ENCODE data around the gene TOX3.

Gene TOX3

GRCh38 chr16:52498328-52499059, 48.4 kb downstream of the TOX3 start:
- no peaks in the 10 kb centered on the region for H3K27me3 Mint-ChIP-seq
- no peaks in the 10 kb centered on the region for H3K9me3 Mint-ChIP-seq
- no peak for DNase-seq
- no peak overlapping the region for H3K27ac Mint-ChIP-seq
- no peaks in the 10 kb centered on the region for H3K4me1 Mint-ChIP-seq (ENCODE audit: low read depth)
- H3K36me3 Mint-ChIP-seq (ENCODE audit: low read depth), result no peaks in the 10 kb centered on the region
- no peak overlapping the region for H3K4me3 Mint-ChIP-seq

GRCh38 chr16:52497067-52497816, 49.7 kb downstream of the TOX3 start:
- no peak for DNase-seq
- no peaks in the 10 kb centered on the region for H3K9me3 Mint-ChIP-seq
- H3K4me1 Mint-ChIP-seq (ENCODE audit: low read depth), result no peaks in the 10 kb centered on the region
- H3K27ac Mint-ChIP-seq, result no peak overlapping the region
- no peak overlapping the region for H3K4me3 Mint-ChIP-seq
- H3K36me3 Mint-ChIP-seq (ENCODE audit: low read depth), result no peaks in the 10 kb centered on the region
- H3K27me3 Mint-ChIP-seq, result no peaks in the 10 kb centered on the region

GRCh38 chr16:52496051-52496876, 50.7 kb downstream of the TOX3 start:
- Mint-ChIP-seq H3K27me3 (no peaks in the 10 kb centered on the region), H3K4me1 (ENCODE audit: low read depth) (no peaks in the 10 kb centered on the region), H3K36me3 (ENCODE audit: low read depth) (no peaks in the 10 kb centered on the region), H3K4me3 (no peak overlapping the region), H3K27ac (no peak overlapping the region), H3K9me3 (no peaks in the 10 kb centered on the region)
- DNase-seq, result no peak

- no peaks in the 10 kb centered on the region for H3K4me1 Mint-ChIP-seq (ENCODE audit: low read depth)
- DNase-seq, result no peak
- H3K4me3 Mint-ChIP-seq, result no peak overlapping the region
- H3K9me3 Mint-ChIP-seq, result no peaks in the 10 kb centered on the region
- H3K36me3 Mint-ChIP-seq (ENCODE audit: low read depth), result no peaks in the 10 kb centered on the region
- no peak overlapping the region for H3K27ac Mint-ChIP-seq
- no peaks in the 10 kb centered on the region for H3K27me3 Mint-ChIP-seq
Measured at GRCh38 chr16:52494621-52495020, 52.3 kb downstream of the TOX3 start.

- no peak overlapping the region for H3K27ac Mint-ChIP-seq
- H3K27me3 Mint-ChIP-seq, result no peaks in the 10 kb centered on the region
- no peaks in the 10 kb centered on the region for H3K4me1 Mint-ChIP-seq (ENCODE audit: low read depth)
- H3K36me3 Mint-ChIP-seq (ENCODE audit: low read depth), result no peaks in the 10 kb centered on the region
- no peak overlapping the region for H3K4me3 Mint-ChIP-seq
- no peaks in the 10 kb centered on the region for H3K9me3 Mint-ChIP-seq
- no peak for DNase-seq
Measured at GRCh38 chr16:52494145-52494544, 52.8 kb downstream of the TOX3 start.

GRCh38 chr16:52492789-52493357, 54.1 kb downstream of the TOX3 start:
- Mint-ChIP-seq H3K4me1 (ENCODE audit: low read depth) (no peaks in the 10 kb centered on the region), H3K9me3 (no peaks in the 10 kb centered on the region), H3K27me3 (no peaks in the 10 kb centered on the region), H3K27ac (no peak overlapping the region), H3K4me3 (no peak overlapping the region), H3K36me3 (ENCODE audit: low read depth) (no peaks in the 10 kb centered on the region)
- DNase-seq, result no peak

GRCh38 chr16:52491216-52491615, 55.7 kb downstream of the TOX3 start:
- no peaks in the 10 kb centered on the region for H3K4me1 Mint-ChIP-seq (ENCODE audit: low read depth)
- peaks cover 2% of the 10 kb centered on the region for H3K9me3 Mint-ChIP-seq
- no peak overlapping the region for H3K4me3 Mint-ChIP-seq
- H3K27ac Mint-ChIP-seq, result no peak overlapping the region
- no peaks in the 10 kb centered on the region for H3K36me3 Mint-ChIP-seq (ENCODE audit: low read depth)
- no peak for DNase-seq
- H3K27me3 Mint-ChIP-seq, result no peaks in the 10 kb centered on the region

GRCh38 chr16:52489894-52490293, 57.0 kb downstream of the TOX3 start:
- no peak overlapping the region for H3K27ac Mint-ChIP-seq
- DNase-seq, result no peak
- no peak overlapping the region for H3K4me3 Mint-ChIP-seq
- H3K27me3 Mint-ChIP-seq, result no peaks in the 10 kb centered on the region
- no peaks in the 10 kb centered on the region for H3K36me3 Mint-ChIP-seq (ENCODE audit: low read depth)
- peaks cover 3% of the 10 kb centered on the region for H3K9me3 Mint-ChIP-seq
- no peaks in the 10 kb centered on the region for H3K4me1 Mint-ChIP-seq (ENCODE audit: low read depth)

GRCh38 chr16:52488837-52489289, 58.1 kb downstream of the TOX3 start:
- no peak for DNase-seq
- H3K4me1 Mint-ChIP-seq (ENCODE audit: low read depth), result no peaks in the 10 kb centered on the region
- peaks cover 3% of the 10 kb centered on the region for H3K9me3 Mint-ChIP-seq
- H3K27ac Mint-ChIP-seq, result no peak overlapping the region
- H3K36me3 Mint-ChIP-seq (ENCODE audit: low read depth), result no peaks in the 10 kb centered on the region
- H3K27me3 Mint-ChIP-seq, result no peaks in the 10 kb centered on the region
- H3K4me3 Mint-ChIP-seq, result no peak overlapping the region

GRCh38 chr16:52487849-52488457, 59.0 kb downstream of the TOX3 start:
- no peak for DNase-seq
- H3K36me3 Mint-ChIP-seq (ENCODE audit: low read depth), result no peaks in the 10 kb centered on the region
- no peak overlapping the region for H3K4me3 Mint-ChIP-seq
- no peak overlapping the region for H3K27ac Mint-ChIP-seq
- H3K4me1 Mint-ChIP-seq (ENCODE audit: low read depth), result no peaks in the 10 kb centered on the region
- H3K27me3 Mint-ChIP-seq, result no peaks in the 10 kb centered on the region
- H3K9me3 Mint-ChIP-seq, result peaks cover 3% of the 10 kb centered on the region

GRCh38 chr16:52480237-52480636, 66.7 kb downstream of the TOX3 start:
- H3K9me3 Mint-ChIP-seq, result no peaks in the 10 kb centered on the region
- H3K4me3 Mint-ChIP-seq, result no peak overlapping the region
- no peaks in the 10 kb centered on the region for H3K4me1 Mint-ChIP-seq (ENCODE audit: low read depth)
- no peak overlapping the region for H3K27ac Mint-ChIP-seq
- no peaks in the 10 kb centered on the region for H3K27me3 Mint-ChIP-seq
- no peaks in the 10 kb centered on the region for H3K36me3 Mint-ChIP-seq (ENCODE audit: low read depth)
- DNase-seq, result no peak

- H3K9me3 Mint-ChIP-seq, result peaks cover 11% of the 10 kb centered on the region
- H3K4me1 Mint-ChIP-seq (ENCODE audit: low read depth), result no peaks in the 10 kb centered on the region
- H3K4me3 Mint-ChIP-seq, result no peak overlapping the region
- DNase-seq, result no peak
- H3K36me3 Mint-ChIP-seq (ENCODE audit: low read depth), result no peaks in the 10 kb centered on the region
- no peaks in the 10 kb centered on the region for H3K27me3 Mint-ChIP-seq
- H3K27ac Mint-ChIP-seq, result no peak overlapping the region
Measured at GRCh38 chr16:52476111-52476510, 70.8 kb downstream of the TOX3 start.

- Mint-ChIP-seq H3K27ac (no peak overlapping the region), H3K27me3 (no peaks in the 10 kb centered on the region), H3K36me3 (ENCODE audit: low read depth) (no peaks in the 10 kb centered on the region), H3K9me3 (peaks cover 11% of the 10 kb centered on the region), H3K4me3 (no peak overlapping the region), H3K4me1 (ENCODE audit: low read depth) (no peaks in the 10 kb centered on the region)
- DNase-seq, result no peak
Measured at GRCh38 chr16:52474679-52475078, 72.3 kb downstream of the TOX3 start.

GRCh38 chr16:52473096-52473495, 73.8 kb downstream of the TOX3 start:
- Mint-ChIP-seq H3K27ac (no peak overlapping the region), H3K4me1 (ENCODE audit: low read depth) (no peaks in the 10 kb centered on the region), H3K36me3 (ENCODE audit: low read depth) (no peaks in the 10 kb centered on the region), H3K9me3 (peaks cover 11% of the 10 kb centered on the region), H3K4me3 (no peak overlapping the region), H3K27me3 (no peaks in the 10 kb centered on the region)
- DNase-seq, result no peak
